T-cell (primary cell): ENCODE data around the gene SAT2. TPM values are rescaled to one million over a fixed set of nuclear protein-coding genes. Genes with fewer than 3 reads are reported as not detected.
"Not testable (repeated sequence)": the region's sequence is repeated elsewhere in the genome, so short reads cannot be mapped to it uniquely, and the experiment has no call there.

Experiments
- ATAC-seq, 4 experiments: fragments of 200-7000 bp in 3 of 4; fragments of 150-1000 bp in 1 of 4; cut with Tn5 transposase; replicated peaks in 1 of 4; 1 replicate in 3 of 4; 2 replicates in 1 of 4; pipeline ENCODE4 v1.10.0; 2021; ENCODE audit warnings: moderate library complexity in 3 of 4, mild to moderate bottlenecking in 2 of 4, moderate number of reproducible peaks in 1 of 4
- CTCF ChIA-PET, 2 donors: fragments of 300-600 bp; sonication (Branson Sonifier 250); formaldehyde crosslinking; loops; one replicate each; lab custom pipeline; 2022; ENCODE audit warnings: antibody characterized with exemption in 2 of 2; lab: Charles Lee
- POLR2A ChIA-PET, 2 donors: fragments of 300-600 bp; sonication (Branson Sonifier 250); formaldehyde crosslinking; loops; one replicate each; lab custom pipeline; 2022; ENCODE audit warnings: antibody characterized with exemption in 2 of 2; lab: Charles Lee
- DNase-seq, 35 experiments: peaks; one replicate each; pipeline versions ENCODE4 v3.0.0 to v3.0.0-alpha.2; 2013 to 2023
- H3K27ac ChIP-seq: one replicate; pipeline ENCODE4 v1.5.1; 2013; ENCODE audit warnings: low read length
- H3K27me3 ChIP-seq, 2 experiments: replicated peaks in 1 of 2; 1 replicate in 1 of 2; 2 replicates in 1 of 2; pipeline versions ENCODE4 v1.6.1 to v1.7.0; 2013; ENCODE audit warnings: low read length in 1 of 2, mixed read lengths in 1 of 2; ENCODE audit not compliant: control insufficient read depth in 2 of 2, insufficient read depth in 2 of 2; ENCODE audit errors: extremely low read depth in 1 of 2
- H3K36me3 ChIP-seq, 2 donors: 1 replicate in 1 of 2; 2 replicates in 1 of 2; pipeline versions ENCODE4 v1.6.1 to v1.7.0; 2013; ENCODE audit warnings: low read length in 1 of 2; ENCODE audit not compliant: control insufficient read depth in 2 of 2, insufficient read depth in 1 of 2; ENCODE audit errors: extremely low read depth in 1 of 2
- H3K4me1 ChIP-seq, 2 experiments: 1 replicate in 1 of 2; 2 replicates in 1 of 2; pipeline versions ENCODE4 v1.6.1 to v1.7.0; 2013; ENCODE audit warnings: low read length in 2 of 2, mixed read lengths in 1 of 2; ENCODE audit not compliant: insufficient read depth in 2 of 2, control insufficient read depth in 1 of 2; ENCODE audit errors: extremely low read depth in 1 of 2
- H3K4me3 ChIP-seq, 2 donors: 1 replicate in 1 of 2; 2 replicates in 1 of 2; pipeline versions ENCODE4 v1.5.1 to v1.7.0; 2013; ENCODE audit warnings: mild to moderate bottlenecking in 2 of 2, low read length in 1 of 2, moderate library complexity in 1 of 2; ENCODE audit not compliant: control insufficient read depth in 1 of 2; ENCODE audit errors: extremely low read depth in 1 of 2
- H3K9me3 ChIP-seq: 2 replicates; pipeline ENCODE4 v1.7.0; 2013
- H3K27ac Mint-ChIP-seq, 2 donors: one replicate each; pipeline ENCODE4 v1.8.0; 2020 to 2021; ENCODE audit warnings: mild to moderate bottlenecking in 2 of 2, mixed read lengths in 2 of 2
- H3K27me3 Mint-ChIP-seq, 2 donors: one replicate each; pipeline ENCODE4 v1.8.0; 2021 to 2022; ENCODE audit warnings: mixed read lengths in 2 of 2
- H3K36me3 Mint-ChIP-seq: one replicate; pipeline ENCODE4 v1.8.0; 2021; ENCODE audit warnings: mixed read lengths
- H3K4me1 Mint-ChIP-seq, 3 donors: one replicate each; pipeline ENCODE4 v1.8.0; 2020 to 2022; ENCODE audit warnings: mixed read lengths in 3 of 3, mild to moderate bottlenecking in 1 of 3
- H3K4me3 Mint-ChIP-seq, 3 donors: one replicate each; pipeline ENCODE4 v1.8.0; 2020 to 2022; ENCODE audit warnings: mild to moderate bottlenecking in 3 of 3, mixed read lengths in 3 of 3, moderate library complexity in 3 of 3
- H3K9me3 Mint-ChIP-seq, 3 donors: one replicate each; pipeline ENCODE4 v1.8.0; 2020 to 2022; ENCODE audit warnings: mixed read lengths in 3 of 3
- WGBS: methylation state at CpG from one replicate; pipeline ENCODE4 v1.1.5; 2013; ENCODE audit warnings: missing lambda C conversion rate; ENCODE audit not compliant: insufficient coverage; 5-methylcytosine and 5-hydroxymethylcytosine counted together
- total RNA-seq, 35 experiments: library from RNA in 6 of 35; stranded (reverse) in 6 of 35; fragments of 120-200 nt in 1 of 35; gene quantifications; one replicate each; pipeline versions ENCODE4 v1.2.1 to v1.2.4 and lab custom pipeline; 2013 to 2026

Gene SAT2
- total RNA-seq, 5 donors from 2014 or later (not counting 1 experiment from before 2014, with no cell fraction given): 53.2 to 68.8 (median 58.5) TPM

DNA sequence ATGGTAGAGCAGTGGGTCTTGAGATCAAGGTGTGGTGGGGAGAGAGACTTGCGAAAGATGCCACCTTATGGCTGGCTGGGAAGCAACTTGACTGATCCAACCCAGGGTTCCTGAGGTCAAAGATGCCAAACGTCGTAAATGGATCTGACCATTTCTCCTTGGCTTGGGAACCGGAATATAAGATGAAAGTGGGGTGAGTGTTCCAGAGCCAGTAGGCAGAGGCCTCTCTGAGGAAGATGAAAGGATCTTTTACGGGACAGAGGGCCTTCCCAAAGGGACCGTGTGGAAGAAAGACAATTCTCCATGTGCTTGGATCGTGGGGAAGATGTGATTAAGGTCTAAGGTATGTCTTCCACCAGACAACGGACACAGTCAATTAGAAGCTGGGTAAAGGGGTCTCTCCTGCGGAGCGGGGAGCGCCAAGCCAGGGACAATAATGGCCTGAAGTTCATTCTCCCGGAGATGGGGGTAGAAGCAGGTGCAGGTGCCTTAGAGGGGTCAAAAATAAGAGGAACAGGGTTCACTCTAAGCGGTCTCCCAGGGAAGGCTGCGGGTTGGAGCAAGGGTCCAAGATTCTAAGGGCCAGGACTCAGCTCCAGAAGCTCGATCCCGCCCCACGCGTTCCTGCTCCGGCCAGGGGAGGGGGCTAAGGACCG, 13.7 kb downstream of the SAT2 start:
- Histone ChIP-seq H3K27me3 (no peaks in the 10 kb centered on the region), H3K9me3 (no peaks in the 10 kb centered on the region), H3K27ac (peak overlapping the region; percentile 58), H3K36me3 (peaks cover 0 to 10% of the 10 kb centered on the region in 2 donors), H3K4me3 (peak overlapping the region; percentile 77 to 78), H3K4me1 (peaks cover 12 to 31% of the 10 kb centered on the region in 2 experiments)
- Mint-ChIP-seq H3K9me3 (no peaks in the 10 kb centered on the region), H3K4me3 (peak overlapping the region; percentile 82 to 91 (median 85)), H3K4me1 (peaks cover 41 to 45% (median 42%) of the 10 kb centered on the region in 3 donors), H3K36me3 (no peaks in the 10 kb centered on the region), H3K27ac (peak overlapping the region; percentile 69 to 71), H3K27me3 (no peaks in the 10 kb centered on the region)
- 5% methylated on average over 17 of the region's 20 CpGs for WGBS
- ATAC-seq (no peak), DNase-seq (peak in 1 of 35 experiments; percentile 24)
- ChIA-PET POLR2A (interaction anchor here in 1 of 2 donors (1.0 kb wide), 1 partner anchor 29 kb away, joined by 3 read pairs; no protein-coding TSS in a partner anchor), CTCF (interaction anchor here in 1 of 2 donors (1.2 to 2.8 kb wide), 4 partner anchors 14 to 74 kb away, joined by 3 to 36 read pairs (median 16); partner anchors contain the start of genes MPDU1, SAT2, TP53 and WRAP53)

DNA sequence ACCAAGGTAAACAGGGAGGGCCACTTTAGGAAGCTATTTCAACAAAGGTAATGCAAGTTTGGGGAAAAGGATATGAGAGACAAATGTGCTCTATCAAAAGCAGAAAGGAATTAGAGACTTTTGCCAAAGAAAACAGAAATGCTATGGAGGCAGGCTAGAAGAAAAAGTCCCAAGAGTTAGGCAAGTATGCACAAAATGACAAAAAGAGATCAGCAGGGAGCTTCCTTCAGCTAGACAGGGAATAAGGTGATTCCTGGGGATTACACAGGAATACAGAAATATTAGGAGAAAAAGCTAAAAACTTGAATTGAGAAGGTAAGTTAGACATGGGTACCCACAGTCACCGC, 15.4 kb downstream of the SAT2 start:
- Histone ChIP-seq H3K27me3 (no peaks in the 10 kb centered on the region), H3K4me1 (peaks cover 12 to 33% of the 10 kb centered on the region in 2 experiments), H3K36me3 (peaks cover 0 to 10% of the 10 kb centered on the region in 2 donors), H3K4me3 (no peak overlapping the region), H3K27ac (no peak overlapping the region), H3K9me3 (no peaks in the 10 kb centered on the region)
- Mint-ChIP-seq H3K27me3 (no peaks in the 10 kb centered on the region), H3K4me3 (peak overlapping the region; percentile 82 to 91 (median 85)), H3K27ac (no peak overlapping the region), H3K36me3 (no peaks in the 10 kb centered on the region), H3K9me3 (no peaks in the 10 kb centered on the region), H3K4me1 (peaks cover 42 to 47% (median 46%) of the 10 kb centered on the region in 3 donors)
- 93% methylated on average over 1 of the region's 1 CpG for WGBS
- DNase-seq (no peak), ATAC-seq (no peak)
- CTCF ChIA-PET: interaction anchor here in 1 of 2 donors (0.6 to 0.7 kb wide), 3 partner anchors 75 to 307 kb away, joined by 3 to 6 read pairs (median 3); partner anchors contain the start of gene TP53
- POLR2A ChIA-PET: interaction anchor here in 1 of 2 donors (0.6 kb wide), 3 partner anchors 11 to 796 kb away, joined by 3 to 5 read pairs (median 4); no protein-coding TSS in a partner anchor

DNA sequence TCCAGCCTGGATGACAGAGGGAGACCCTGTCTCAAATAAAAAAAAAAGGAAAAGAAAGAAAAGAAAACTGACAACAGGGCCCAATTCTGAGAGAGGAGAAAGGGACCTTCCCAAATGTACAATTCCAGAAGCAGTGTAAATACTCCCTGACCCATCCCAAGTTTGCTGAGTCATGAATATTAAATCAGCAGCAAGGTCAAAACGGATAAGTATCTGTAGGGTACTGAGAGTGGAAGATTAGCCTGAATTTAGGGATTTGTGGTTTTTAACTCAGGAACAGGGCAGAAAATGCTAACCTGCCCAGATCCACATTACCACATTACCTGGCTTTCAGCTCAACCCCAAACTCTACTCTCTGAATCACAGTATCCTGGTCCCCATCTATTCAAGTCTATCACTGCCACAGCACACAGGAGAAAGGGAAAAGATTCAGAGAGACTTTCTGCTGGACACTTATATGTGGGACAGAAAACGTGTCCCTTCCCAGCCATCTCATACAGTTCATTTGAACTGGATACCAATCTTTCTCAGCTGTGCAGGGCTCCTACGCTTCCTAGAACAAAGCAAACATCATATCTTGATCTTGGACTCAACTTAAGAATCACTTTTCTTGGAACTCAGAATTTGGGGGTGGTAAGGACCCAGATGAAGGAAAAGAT, 15.9 kb downstream of the SAT2 start:
- peaks cover 0 to 10% of the 10 kb centered on the region in 2 donors for H3K36me3 ChIP-seq
- H3K27ac ChIP-seq: no peak overlapping the region
- peak overlapping the region in 2 of 3 donors; percentile 82 to 91 for H3K4me3 Mint-ChIP-seq
- H3K27me3 Mint-ChIP-seq: no peaks in the 10 kb centered on the region
- CTCF ChIA-PET: interaction anchor here in 1 of 2 donors (0.6 to 0.7 kb wide), 2 partner anchors 75 to 306 kb away, joined by 3 read pairs; partner anchors contain the start of gene TP53
- H3K27ac Mint-ChIP-seq: no peak overlapping the region
- no peaks in the 10 kb centered on the region for H3K9me3 Mint-ChIP-seq
- POLR2A ChIA-PET: interaction anchor here in 1 of 2 donors (0.6 kb wide), 2 partner anchors 74 to 797 kb away, joined by 3 to 4 read pairs; no protein-coding TSS in a partner anchor
- no peak overlapping the region for H3K4me3 ChIP-seq
- no CpG with 5 or more reads among the region's 3 CpGs for WGBS
- H3K4me1 Mint-ChIP-seq: peaks cover 42 to 47% (median 46%) of the 10 kb centered on the region in 3 donors
- H3K36me3 Mint-ChIP-seq: no peaks in the 10 kb centered on the region
- no peak for DNase-seq
- peaks cover 12 to 33% of the 10 kb centered on the region in 2 experiments for H3K4me1 ChIP-seq
- ATAC-seq: no peak
- H3K27me3 ChIP-seq: no peaks in the 10 kb centered on the region
- no peaks in the 10 kb centered on the region for H3K9me3 ChIP-seq

DNA sequence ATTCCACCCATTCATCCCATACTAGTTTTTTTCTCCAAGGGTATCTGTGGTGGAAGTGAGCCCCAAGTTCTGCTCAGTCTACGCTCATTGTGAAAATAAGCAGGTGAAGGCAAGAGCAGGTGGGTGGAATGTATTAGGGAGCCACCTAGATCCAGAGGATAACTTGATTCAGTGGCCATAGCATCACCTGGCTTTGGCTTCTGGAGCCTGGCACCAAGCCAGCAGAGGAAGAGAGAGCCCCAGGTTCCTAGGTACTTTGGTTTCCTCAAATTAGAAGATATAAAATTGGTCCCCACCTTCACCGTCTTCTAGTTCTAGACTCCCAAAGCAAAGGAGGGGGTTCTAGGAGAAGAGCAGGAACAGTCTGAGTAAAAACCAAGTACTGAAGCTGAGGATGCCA, 17.0 kb downstream of the SAT2 start:
- no peak overlapping the region for H3K27ac ChIP-seq
- no peaks in the 10 kb centered on the region for H3K9me3 ChIP-seq
- Mint-ChIP-seq H3K4me3 (no peak overlapping the region), H3K9me3 (no peaks in the 10 kb centered on the region), H3K27me3 (no peaks in the 10 kb centered on the region), H3K27ac (no peak overlapping the region), H3K4me1 (peaks cover 50 to 52% (median 52%) of the 10 kb centered on the region in 3 donors), H3K36me3 (peaks cover 6% of the 10 kb centered on the region)
- ATAC-seq (no peak), DNase-seq (no peak)
- peaks cover 12 to 32% of the 10 kb centered on the region in 2 experiments for H3K4me1 ChIP-seq
- WGBS: 100% methylated on average over 1 of the region's 2 CpGs
- no peaks in the 10 kb centered on the region for H3K27me3 ChIP-seq
- ChIA-PET POLR2A (no interaction called here), CTCF (no interaction called here)
- no peak overlapping the region for H3K4me3 ChIP-seq
- H3K36me3 ChIP-seq: peaks cover 0 to 12% of the 10 kb centered on the region in 2 donors

DNA sequence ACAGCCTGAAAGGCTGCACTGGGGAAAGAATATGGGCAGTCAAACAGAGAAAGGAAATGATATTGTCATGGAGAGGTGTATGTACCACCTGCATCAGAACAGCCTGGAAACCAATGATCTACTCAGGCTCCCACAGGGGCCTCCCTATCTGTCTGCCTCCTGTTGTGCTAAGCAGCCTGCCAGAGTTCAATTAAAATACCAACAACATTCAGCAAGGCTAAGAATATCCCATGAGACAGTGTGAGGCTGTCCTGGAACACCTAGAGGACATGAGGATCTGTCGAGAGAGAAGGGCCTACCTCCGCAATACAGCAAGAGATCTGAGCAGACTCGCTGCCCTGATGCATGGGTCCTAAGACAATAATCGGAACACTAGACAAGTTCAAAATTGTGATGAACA, 21.3 kb downstream of the SAT2 start:
- CTCF ChIA-PET: no interaction called here
- POLR2A ChIA-PET: no interaction called here

DNA sequence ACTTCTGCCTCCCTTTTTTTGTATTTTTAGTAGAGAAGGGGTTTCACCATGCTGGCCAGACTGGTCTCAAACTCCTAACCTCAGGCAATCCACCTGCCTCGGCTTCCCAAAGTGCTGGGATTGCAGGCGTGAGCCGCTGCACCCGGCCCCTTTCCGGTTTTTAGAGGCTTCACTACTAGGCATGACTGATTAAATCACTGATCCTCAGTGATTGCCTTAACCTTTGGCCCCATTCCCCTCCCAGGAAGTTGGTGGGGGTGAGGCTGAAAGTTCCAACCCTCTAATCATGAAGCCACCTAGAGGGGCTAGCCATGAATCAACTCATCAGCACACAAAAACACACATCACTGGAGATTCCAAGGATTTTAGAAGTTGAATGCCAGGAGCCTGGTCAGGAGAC, 30.1 kb downstream of the SAT2 start:
- peaks cover 55% of the 10 kb centered on the region for H3K36me3 Mint-ChIP-seq
- peaks cover 8 to 81% of the 10 kb centered on the region in 2 donors for H3K36me3 ChIP-seq
- WGBS: no CpG with 5 or more reads among the region's 5 CpGs

More for the DNA sequence above, 21.3 kb downstream of the SAT2 start:
- Mint-ChIP-seq H3K27ac (no peak overlapping the region), H3K36me3 (peaks cover 29% of the 10 kb centered on the region), H3K4me3 (no peak overlapping the region), H3K27me3 (no peaks in the 10 kb centered on the region), H3K4me1 (peaks cover 24 to 25% (median 24%) of the 10 kb centered on the region in 3 donors), H3K9me3 (no peaks in the 10 kb centered on the region)
- Histone ChIP-seq H3K4me3 (no peak overlapping the region), H3K9me3 (no peaks in the 10 kb centered on the region), H3K4me1 (peaks cover 2 to 3% of the 10 kb centered on the region in 2 experiments), H3K36me3 (peaks cover 0 to 39% of the 10 kb centered on the region in 2 donors), H3K27me3 (no peaks in the 10 kb centered on the region), H3K27ac (no peak overlapping the region)
- no peak for DNase-seq
- ATAC-seq: no peak
- WGBS: 95% methylated on average over 4 of the region's 4 CpGs

More for the DNA sequence above, 30.1 kb downstream of the SAT2 start:
- CTCF ChIA-PET, H3K27ac Mint-ChIP-seq, POLR2A ChIA-PET, H3K9me3 ChIP-seq, H3K9me3 Mint-ChIP-seq, H3K27me3 Mint-ChIP-seq, ATAC-seq, H3K4me1 ChIP-seq, H3K4me1 Mint-ChIP-seq, H3K4me3 Mint-ChIP-seq, H3K4me3 ChIP-seq, H3K27me3 ChIP-seq, H3K27ac ChIP-seq, DNase-seq: not testable (repeated sequence)
